WTC11 (cell line): ENCODE data around the gene FRK. TPM values are rescaled to one million over a fixed set of nuclear protein-coding genes. Genes with fewer than 3 reads are reported as not detected.
"Not testable (repeated sequence)": the region's sequence is repeated elsewhere in the genome, so short reads cannot be mapped to it uniquely, and the experiment has no call there.

ENCODE experiments used
- ATAC-seq: fragments of 200-7000 bp; cut with Tn5 transposase; 2 replicates; pipeline ENCODE4 v1.10.0; 2021; ENCODE audit warnings: mild to moderate bottlenecking, moderate library complexity
- CTCF ChIA-PET: fragments of 300-600 bp; sonication (Branson Sonifier 250); formaldehyde crosslinking; loops from one replicate; lab custom pipeline; 2021; ENCODE audit warnings: antibody characterized with exemption; lab: Charles Lee
- POLR2A ChIA-PET: fragments of 350-600 bp; sonication (Branson Sonifier 250); formaldehyde crosslinking; loops from one replicate; lab custom pipeline; 2021; ENCODE audit warnings: antibody characterized with exemption; lab: Charles Lee
- DNase-seq: peaks from one replicate; pipeline ENCODE4 v3.0.0; 2021; ENCODE audit warnings: low spot score
- H3K27ac Mint-ChIP-seq: 2 replicates; pipeline ENCODE4 v1.8.0; 2021; ENCODE audit warnings: mixed read lengths
- H3K27me3 Mint-ChIP-seq: 2 replicates; pipeline ENCODE4 v1.8.0; 2021; ENCODE audit warnings: low read depth, mild to moderate bottlenecking, moderate library complexity, mixed read lengths
- H3K36me3 Mint-ChIP-seq: 2 replicates; pipeline ENCODE4 v1.8.0; 2021; ENCODE audit warnings: mixed read lengths
- H3K4me1 Mint-ChIP-seq: 2 replicates; pipeline ENCODE4 v1.8.0; 2022; ENCODE audit warnings: mixed read lengths
- H3K4me3 Mint-ChIP-seq: 2 replicates; pipeline ENCODE4 v1.8.0; 2021; ENCODE audit warnings: mild to moderate bottlenecking, moderate library complexity, mixed read lengths
- H3K9me3 Mint-ChIP-seq: 2 replicates; pipeline ENCODE4 v1.8.0; 2021; ENCODE audit warnings: mixed read lengths
- ATF1 ChIP-seq: sonication (generic); formaldehyde crosslinking; IDR thresholded peaks from 2 replicates; pipeline ENCODE4 v1.8.1; 2023; ENCODE audit warnings: mild to moderate bottlenecking, moderate library complexity, missing genetic modification reagents
- ATF2 ChIP-seq: sonication (generic); formaldehyde crosslinking; IDR thresholded peaks from 2 replicates; pipeline ENCODE4 v1.8.1; 2022; ENCODE audit warnings: low read depth, missing genetic modification reagents, borderline replicate concordance
- ATF6 ChIP-seq: sonication (generic); formaldehyde crosslinking; IDR thresholded peaks from 2 replicates; pipeline ENCODE4 v1.8.1; 2023; ENCODE audit warnings: mild to moderate bottlenecking, missing genetic modification reagents
- CBFB ChIP-seq: sonication (generic); formaldehyde crosslinking; IDR thresholded peaks from 2 replicates; pipeline ENCODE4 v1.8.1; 2022; ENCODE audit warnings: mild to moderate bottlenecking, low read depth, missing genetic modification reagents
- CDX4 ChIP-seq: fragments of 250-450 bp; sonication (Bioruptor Pico); IDR thresholded peaks from 2 replicates; pipeline ENCODE4 v1.9.0; 2021; ENCODE audit warnings: moderate library complexity, mild to moderate bottlenecking, inconsistent platforms, borderline replicate concordance
- CREB1 ChIP-seq: sonication (generic); formaldehyde crosslinking; IDR thresholded peaks from 2 replicates; pipeline ENCODE4 v1.8.0; 2023; ENCODE audit warnings: mild to moderate bottlenecking, missing genetic modification reagents
- E2F4 ChIP-seq: sonication (generic); formaldehyde crosslinking; IDR thresholded peaks from 2 replicates; pipeline ENCODE4 v1.8.1; 2022; ENCODE audit warnings: low read depth, mild to moderate bottlenecking, moderate library complexity, missing genetic modification reagents, borderline replicate concordance
- FOXJ3 ChIP-seq: sonication (generic); formaldehyde crosslinking; IDR thresholded peaks from 2 replicates; pipeline ENCODE4 v1.9.0; 2021; ENCODE audit warnings: missing genetic modification reagents, mild to moderate bottlenecking, borderline replicate concordance
- GABPB1 ChIP-seq: sonication (generic); formaldehyde crosslinking; IDR thresholded peaks from 2 replicates; pipeline ENCODE4 v1.8.1; 2023; ENCODE audit warnings: mild to moderate bottlenecking, missing genetic modification reagents
- KAT7 ChIP-seq: sonication (generic); formaldehyde crosslinking; IDR thresholded peaks from 2 replicates; pipeline ENCODE4 v1.8.1; 2023; ENCODE audit warnings: missing genetic modification reagents, mild to moderate bottlenecking, borderline replicate concordance
- MXD4 ChIP-seq: fragments of 250-450 bp; sonication (Bioruptor Pico); IDR thresholded peaks from 2 replicates; pipeline ENCODE4 v1.8.0; 2021; ENCODE audit warnings: mild to moderate bottlenecking, moderate library complexity, borderline replicate concordance
- NFATC4 ChIP-seq: fragments of 250-450 bp; sonication (Bioruptor Pico); IDR thresholded peaks from 2 replicates; pipeline ENCODE4 v1.9.0; 2021; ENCODE audit warnings: mild to moderate bottlenecking
- PREB ChIP-seq: sonication (generic); formaldehyde crosslinking; IDR thresholded peaks from 2 replicates; pipeline ENCODE4 v1.8.1; 2022; ENCODE audit warnings: mild to moderate bottlenecking, missing genetic modification reagents, moderate library complexity, borderline replicate concordance
- SOX15 ChIP-seq: fragments of 250-450 bp; sonication (Bioruptor Pico); IDR thresholded peaks from 2 replicates; pipeline ENCODE4 v1.9.0; 2021; ENCODE audit warnings: mild to moderate bottlenecking
- TEAD4 ChIP-seq: sonication (generic); formaldehyde crosslinking; IDR thresholded peaks from 2 replicates; pipeline ENCODE4 v1.8.0; 2022; ENCODE audit warnings: mild to moderate bottlenecking, missing genetic modification reagents
- ZBTB21 ChIP-seq: sonication (generic); formaldehyde crosslinking; IDR thresholded peaks from 2 replicates; pipeline ENCODE4 v1.8.1; 2023; ENCODE audit warnings: mild to moderate bottlenecking, missing genetic modification reagents, borderline replicate concordance
- ZBTB43 ChIP-seq: sonication (generic); formaldehyde crosslinking; IDR thresholded peaks from 2 replicates; pipeline ENCODE4 v1.8.1; 2023; ENCODE audit warnings: mild to moderate bottlenecking, missing genetic modification reagents
- total RNA-seq: library from RNA; stranded (reverse); gene quantifications from 3 replicates; pipeline ENCODE4 v1.2.3, GENCODE V29; 2021

Gene FRK
- total RNA-seq, 1 experiment from 2014 or later = 0.13 TPM

GRCh38 chr6:115932481-115932880 is 128.2 kb downstream of the FRK start:
- Mint-ChIP-seq H3K36me3 (peaks cover 5% of the 10 kb centered on the region), H3K27me3 (peaks cover 3% of the 10 kb centered on the region; the same call in 1 of the 2 replicates), H3K4me3 (no peak overlapping the region), H3K9me3 (peaks cover 11% of the 10 kb centered on the region), H3K27ac (no peak overlapping the region), H3K4me1 (peaks cover 6% of the 10 kb centered on the region)
- POLR2A ChIA-PET = no interaction called here
- no peak for DNase-seq
- CTCF ChIA-PET = no interaction called here
- ATAC-seq = no peak; the same call in 1 of the 2 replicates
- TF ChIP-seq MXD4 (CRISPR knock-in tag) (no peak), NFATC4 (CRISPR knock-in tag) (no peak), SOX15 (CRISPR knock-in tag) (no peak), ZBTB21 (CRISPR knock-in tag) (no peak), CDX4 (no peak), ZBTB43 (CRISPR knock-in tag) (no peak), TEAD4 (CRISPR knock-in tag) (no peak), ATF2 (CRISPR knock-in tag) (no peak), E2F4 (CRISPR knock-in tag) (no peak), FOXJ3 (CRISPR knock-in tag) (no peak), PREB (no peak), ATF1 (CRISPR knock-in tag) (no peak), CREB1 (CRISPR knock-in tag) (no peak), CBFB (no peak), ATF6 (CRISPR knock-in tag) (no peak), KAT7 (CRISPR knock-in tag) (no peak), GABPB1 (CRISPR knock-in tag) (no peak)

GRCh38 chr6:115928000-115928399 is 132.7 kb downstream of the FRK start:
- H3K27ac Mint-ChIP-seq, H3K4me3 Mint-ChIP-seq, POLR2A ChIA-PET, H3K36me3 Mint-ChIP-seq, DNase-seq, H3K27me3 Mint-ChIP-seq, ATAC-seq, H3K4me1 Mint-ChIP-seq, CTCF ChIA-PET: not testable (repeated sequence)
- H3K9me3 Mint-ChIP-seq = peaks cover 11% of the 10 kb centered on the region
